HL-60 (cell line): Measurements from ENCODE around the gene SPINT2.

Experiments used
- DNase-seq, 2 experiments: peaks; one replicate each; pipeline ENCODE4 v3.0.0-alpha.2; 2010 to 2020; ENCODE audit warnings: low read depth in 1 of 2, low spot score in 1 of 2
- H3K27ac ChIP-seq: fragments of 250-450 bp; sonication (Bioruptor Pico); replicated peaks from 2 replicates; pipeline ENCODE4 v1.5.1; 2020; ENCODE audit warnings: mild to moderate bottlenecking, moderate library complexity
- H3K27me3 ChIP-seq: fragments of 250-450 bp; sonication (Bioruptor Pico); 2 replicates; pipeline ENCODE4 v1.5.1; 2021; ENCODE audit warnings: mild to moderate bottlenecking, moderate library complexity; ENCODE audit not compliant: insufficient read depth, poor library complexity, severe bottlenecking
- H3K4me3 ChIP-seq: replicated peaks from 2 replicates; pipeline ENCODE4 v1.5.1; 2011; ENCODE audit warnings: mild to moderate bottlenecking, control low read depth, low read length; ENCODE audit not compliant: insufficient read depth
- CTCF ChIP-seq: IDR thresholded peaks from one replicate; pipeline ENCODE4 v1.5.1; 2011; ENCODE audit warnings: low read length, control low read depth, inconsistent platforms; ENCODE audit not compliant: insufficient read depth
- GABPA ChIP-seq: IDR thresholded peaks from 2 replicates; pipeline ENCODE4 v1.6.1; 2012; ENCODE audit warnings: low read depth
- POLR2AphosphoS5 ChIP-seq: IDR thresholded peaks from 2 replicates; pipeline ENCODE4 v1.6.1; 2012; ENCODE audit warnings: low read depth
- REST ChIP-seq: IDR thresholded peaks from 2 replicates; pipeline ENCODE4 v1.6.1; 2012; ENCODE audit warnings: low read depth; ENCODE audit not compliant: insufficient replicate concordance
- SPI1 ChIP-seq: IDR thresholded peaks from 2 replicates; pipeline ENCODE4 v1.6.1; 2012; ENCODE audit warnings: low read depth, mild to moderate bottlenecking, borderline replicate concordance

Gene SPINT2

GRCh38 chr19:38227287-38228004, 36.9 kb upstream of the SPINT2 start:
- DNase-seq: no peak
- Histone ChIP-seq H3K27me3 (peaks cover 56% of the 10 kb centered on the region), H3K27ac (no peak overlapping the region), H3K4me3 (no peak overlapping the region)
- TF ChIP-seq SPI1: no peak
- TF ChIP-seq REST: no peak
- no peak for TF ChIP-seq CTCF
- TF ChIP-seq GABPA: no peak
- no peak for TF ChIP-seq POLR2AphosphoS5

GRCh38 chr19:38228005-38228377, 36.4 kb upstream of the SPINT2 start:
- TF ChIP-seq CTCF: no peak
- no peak for TF ChIP-seq REST
- TF ChIP-seq GABPA: no peak
- no peak for TF ChIP-seq SPI1
- no peak for TF ChIP-seq POLR2AphosphoS5
- no peak for DNase-seq
- H3K27ac ChIP-seq: no peak overlapping the region
- no peak overlapping the region for H3K4me3 ChIP-seq
- H3K27me3 ChIP-seq: peaks cover 50% of the 10 kb centered on the region

GRCh38 chr19:38228491-38229439, 35.6 kb upstream of the SPINT2 start:
- DNase-seq: no peak
- Histone ChIP-seq H3K27me3 (peaks cover 43% of the 10 kb centered on the region), H3K4me3 (no peak overlapping the region), H3K27ac (no peak overlapping the region)
- TF ChIP-seq SPI1: no peak
- no peak for TF ChIP-seq CTCF
- TF ChIP-seq POLR2AphosphoS5: no peak
